Posterior vena cava (tissue), 2 donors: Measurements from ENCODE around the gene FCAR. TPM values are rescaled to one million over a fixed set of nuclear protein-coding genes. Genes with fewer than 3 reads are reported as not detected.
"Not testable (repeated sequence)": the region's sequence is repeated elsewhere in the genome, so short reads cannot be mapped to it uniquely, and the experiment has no call there.

Experiments
- DNase-seq: peaks from one replicate; pipeline ENCODE4 v3.0.0-alpha.2; 2020; ENCODE audit warnings: low spot score
- intact Hi-C, 2 donors: fragments of 100-400 bp; cut with DNase I; formaldehyde crosslinking; loops; one replicate each; pipeline versions ENCODE4 v1.14.1 to v1.14.2; 2022 to 2023
- total RNA-seq, 2 donors: library from RNA; stranded (reverse); fragmentation: NEBNext Ultra II Directional; extraction: Animal tissue kit (Norgen Biotek cat#: 25700); gene quantifications; one replicate each; pipeline ENCODE4 v1.2.1, GENCODE V29; 2021
- donor health status: DM: yes; HTN: yes; CAD: no.
- donor health status: DM: yes; HTN: yes; CAD: no.

Gene FCAR
- total RNA-seq, 2 donors from 2014 or later = 2.0 to 5.8 TPM

- no peak for DNase-seq
- intact Hi-C loops = no loop called here
These were observed 54.3 kb downstream of the FCAR start for GRCh38 chr19:54928299-54928698.

GRCh38 chr19:54937926-54938325 lies 63.9 kb downstream of the FCAR start:
- no peak for DNase-seq
- intact Hi-C loops = no loop called here

- no peak for DNase-seq
- intact Hi-C loops = no loop called here
These were observed 64.9 kb downstream of the FCAR start for GRCh38 chr19:54938906-54939305.

- intact Hi-C loops, DNase-seq: not testable (repeated sequence)
These were observed 65.5 kb downstream of the FCAR start for GRCh38 chr19:54939538-54939937.

Other genes with a start within 250 kb of the FCAR start
- 1 to 10 TPM; 4.7 to 8.2 TPM for gene LILRB1, start 243.8 kb upstream of the FCAR start, total RNA-seq
- gene LILRB4, start 211.2 kb upstream of the FCAR start, total RNA-seq = 1 to 10 TPM; 2.7 to 8.7 TPM
- not detected for gene KIR3DL3, start 149.8 kb upstream of the FCAR start, total RNA-seq
- not detected for gene KIR2DL3, start 135.7 kb upstream of the FCAR start, total RNA-seq
- gene KIR2DL1, start 104.4 kb upstream of the FCAR start, total RNA-seq = under 1 TPM in 1 of 2 donors, not detected in 1; 0.23 TPM
- under 1 TPM in 1 of 2 donors, not detected in 1; 0.37 TPM for gene KIR2DL4, start 70.6 kb upstream of the FCAR start, total RNA-seq
- not detected for gene KIR3DL1, start 57.8 kb upstream of the FCAR start, total RNA-seq
- not detected for gene KIR2DS4, start 41.6 kb upstream of the FCAR start, total RNA-seq
- not detected for gene KIR3DL2, start 23.8 kb upstream of the FCAR start, total RNA-seq
- gene NCR1, start 31.9 kb downstream of the FCAR start, total RNA-seq = under 1 TPM in 1 of 2 donors, not detected in 1; 0.29 TPM
- not detected for gene NLRP7, start 73.3 kb downstream of the FCAR start, total RNA-seq
- gene NLRP2, start 92.1 kb downstream of the FCAR start, total RNA-seq = 1 to 10 TPM in 1 of 2 donors, under 1 TPM in 1; 0.29 to 3.0 TPM
- gene GP6, start 164.0 kb downstream of the FCAR start, total RNA-seq = under 1 TPM in 1 of 2 donors, not detected in 1; 0.19 TPM
- 1 to 10 TPM; 7.8 to 8.1 TPM for gene RDH13, start 188.9 kb downstream of the FCAR start, total RNA-seq
- gene EPS8L1, start 201.6 kb downstream of the FCAR start, total RNA-seq = 1 to 10 TPM in 1 of 2 donors, under 1 TPM in 1; 0.38 to 2.1 TPM
- 100 to 1,000 TPM; 207 to 252 TPM for gene PPP1R12C, start 243.4 kb downstream of the FCAR start, total RNA-seq